GM15510 (cell line): Measurements from ENCODE around the gene PCNX1.

Experiments used
- POLR2A ChIP-seq: IDR thresholded peaks from 3 replicates; pipeline ENCODE4 v1.6.1; 2011; ENCODE audit warnings: borderline replicate concordance; ENCODE audit not compliant: insufficient read length; ENCODE audit errors: extremely low read depth

Gene PCNX1

GRCh38 chr14:71013551-71014192 is 106.4 kb downstream of the PCNX1 start:
- TF ChIP-seq POLR2A, result no peak

GRCh38 chr14:71021347-71022011 is 114.2 kb downstream of the PCNX1 start:
- no peak for TF ChIP-seq POLR2A

- no peak for TF ChIP-seq POLR2A
These were observed 115.0 kb downstream of the PCNX1 start for GRCh38 chr14:71022012-71022869.

GRCh38 chr14:71022939-71023338 is 115.7 kb downstream of the PCNX1 start:
- no peak for TF ChIP-seq POLR2A

- no peak for TF ChIP-seq POLR2A
These were observed 122.0 kb downstream of the PCNX1 start for GRCh38 chr14:71029236-71029781.

GRCh38 chr14:71031000-71031399 is 123.7 kb downstream of the PCNX1 start:
- TF ChIP-seq POLR2A, result no peak

GRCh38 chr14:71036433-71036832 is 129.2 kb downstream of the PCNX1 start:
- TF ChIP-seq POLR2A, result no peak

GRCh38 chr14:71048393-71048792 is 141.1 kb downstream of the PCNX1 start:
- no peak for TF ChIP-seq POLR2A

GRCh38 chr14:71049435-71050133 is 142.3 kb downstream of the PCNX1 start:
- TF ChIP-seq POLR2A, result no peak

- no peak for TF ChIP-seq POLR2A
These were observed 143.1 kb downstream of the PCNX1 start for GRCh38 chr14:71050227-71050823.

- no peak for TF ChIP-seq POLR2A
These were observed 147.4 kb downstream of the PCNX1 start for GRCh38 chr14:71054706-71055105.

- no peak for TF ChIP-seq POLR2A
These were observed 148.9 kb downstream of the PCNX1 start for GRCh38 chr14:71056168-71056567.

- no peak for TF ChIP-seq POLR2A
These were observed 153.0 kb downstream of the PCNX1 start for GRCh38 chr14:71060274-71060673.

GRCh38 chr14:71060825-71061455 is 153.7 kb downstream of the PCNX1 start:
- no peak for TF ChIP-seq POLR2A
